ENCODE measurements around the gene MCOLN1. TPM values are rescaled to one million over a fixed set of nuclear protein-coding genes. Genes with fewer than 3 reads are reported as not detected.

The MCOLN1 gene
- total and polyA plus RNA-seq, 4 donors, result 10.9 to 17.0 (median 13.7) TPM

DNA sequence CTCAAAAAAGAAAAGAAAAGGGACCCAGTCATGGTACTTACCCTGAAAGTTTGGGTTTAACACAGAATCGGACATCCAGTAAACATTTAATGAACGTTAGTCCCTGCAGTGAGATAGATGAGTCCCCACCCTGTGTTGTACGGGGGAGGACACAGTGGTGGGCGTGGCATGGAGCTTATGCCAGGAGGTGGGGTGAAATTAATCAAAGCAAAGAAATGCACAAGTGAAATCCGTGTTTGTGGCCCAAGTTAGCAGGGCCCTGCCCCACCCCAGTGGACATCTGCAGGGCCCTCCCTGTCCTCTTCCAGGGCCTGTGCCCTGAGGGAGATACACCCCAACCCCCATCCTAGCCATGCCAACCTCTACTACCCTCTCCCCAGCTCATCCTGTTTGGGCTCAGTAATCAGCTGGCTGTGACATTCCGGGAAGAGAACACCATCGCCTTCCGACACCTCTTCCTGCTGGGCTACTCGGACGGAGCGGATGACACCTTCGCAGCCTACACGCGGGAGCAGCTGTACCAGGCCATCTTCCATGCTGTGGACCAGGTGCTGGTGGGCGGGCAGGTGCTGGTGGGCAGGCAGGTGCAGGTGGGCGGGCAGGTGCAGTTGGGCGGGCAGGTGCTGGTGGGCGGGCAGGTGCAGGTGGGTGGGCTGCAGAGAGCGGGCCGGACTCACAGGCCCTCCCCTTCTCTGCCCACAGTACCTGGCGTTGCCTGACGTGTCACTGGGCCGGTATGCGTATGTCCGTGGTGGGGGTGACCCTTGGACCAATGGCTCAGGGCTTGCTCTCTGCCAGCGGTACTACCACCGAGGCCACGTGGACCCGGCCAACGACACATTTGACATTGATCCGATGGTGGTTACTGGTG lies 3.9 kb downstream of the MCOLN1 start:
- Histone ChIP-seq H3K4me3 (ENCODE audit: low read depth in 1 of 3, low read length in 3 of 3) (no peak overlapping the region), H3K4me1 (ENCODE audit: control insufficient read depth in 4 of 4, insufficient read depth in 4 of 4, low read length in 3 of 4) (peaks cover 5 to 25% (median 19%) of the 10 kb centered on the region in 4 donors), H3K9me3 (ENCODE audit: control insufficient read depth in 4 of 4, low read length in 3 of 4) (no peaks in the 10 kb centered on the region), H3K36me3 (ENCODE audit: control insufficient read depth in 4 of 4, insufficient read depth in 3 of 4, low read depth in 1 of 4, low read length in 3 of 4) (peaks cover 0 to 21% (median 5%) of the 10 kb centered on the region in 4 donors), H3K27ac (ENCODE audit: low read depth in 1 of 2, low read length in 2 of 2) (no peak overlapping the region), H3K27me3 (ENCODE audit: control insufficient read depth in 4 of 4, insufficient read depth in 4 of 4, low read length in 3 of 4) (no peaks in the 10 kb centered on the region), H3K9ac (ENCODE audit: low read depth in 1 of 2, low read length in 2 of 2) (no peak overlapping the region)
- no peak for DNase-seq (ENCODE audit: low spot score)
- 89% methylated on average over 31 of the region's 31 CpGs for WGBS
- TF ChIP-seq HNF4G (IDR thresholded peaks at IDR 0.05) (no peak), JUND (IDR thresholded peaks at IDR 0.05) (no peak), EGR1 (IDR thresholded peaks at IDR 0.05; ENCODE audit: low read depth in 2 of 2) (no peak), FOXA2 (IDR thresholded peaks at IDR 0.05) (no peak), TAF1 (conservative IDR thresholded peaks at IDR 0.05) (no peak), YY1 (IDR thresholded peaks at IDR 0.05) (no peak), FOXA1 (IDR thresholded peaks at IDR 0.05) (no peak), SP1 (IDR thresholded peaks at IDR 0.05) (no peak), RAD21 (IDR thresholded peaks at IDR 0.05) (no peak), NR2F2 (IDR thresholded peaks at IDR 0.05) (no peak), HNF4A (conservative IDR thresholded peaks at IDR 0.05) (no peak), GABPA (IDR thresholded peaks at IDR 0.05 in 1 of 2, conservative IDR thresholded peaks at IDR 0.05 in 1 of 2) (no peak), RXRA (IDR thresholded peaks at IDR 0.05) (no peak)
- TF ChIP-seq, protein P1, sequence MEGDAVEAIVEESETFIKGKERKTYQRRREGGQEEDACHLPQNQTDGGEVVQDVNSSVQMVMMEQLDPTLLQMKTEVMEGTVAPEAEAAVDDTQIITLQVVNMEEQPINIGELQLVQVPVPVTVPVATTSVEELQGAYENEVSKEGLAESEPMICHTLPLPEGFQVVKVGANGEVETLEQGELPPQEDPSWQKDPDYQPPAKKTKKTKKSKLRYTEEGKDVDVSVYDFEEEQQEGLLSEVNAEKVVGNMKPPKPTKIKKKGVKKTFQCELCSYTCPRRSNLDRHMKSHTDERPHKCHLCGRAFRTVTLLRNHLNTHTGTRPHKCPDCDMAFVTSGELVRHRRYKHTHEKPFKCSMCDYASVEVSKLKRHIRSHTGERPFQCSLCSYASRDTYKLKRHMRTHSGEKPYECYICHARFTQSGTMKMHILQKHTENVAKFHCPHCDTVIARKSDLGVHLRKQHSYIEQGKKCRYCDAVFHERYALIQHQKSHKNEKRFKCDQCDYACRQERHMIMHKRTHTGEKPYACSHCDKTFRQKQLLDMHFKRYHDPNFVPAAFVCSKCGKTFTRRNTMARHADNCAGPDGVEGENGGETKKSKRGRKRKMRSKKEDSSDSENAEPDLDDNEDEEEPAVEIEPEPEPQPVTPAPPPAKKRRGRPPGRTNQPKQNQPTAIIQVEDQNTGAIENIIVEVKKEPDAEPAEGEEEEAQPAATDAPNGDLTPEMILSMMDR (IDR thresholded peaks at IDR 0.05; ENCODE audit: low read depth, low read length, missing input control), result no peak
- TF ChIP-seq, protein P2, sequence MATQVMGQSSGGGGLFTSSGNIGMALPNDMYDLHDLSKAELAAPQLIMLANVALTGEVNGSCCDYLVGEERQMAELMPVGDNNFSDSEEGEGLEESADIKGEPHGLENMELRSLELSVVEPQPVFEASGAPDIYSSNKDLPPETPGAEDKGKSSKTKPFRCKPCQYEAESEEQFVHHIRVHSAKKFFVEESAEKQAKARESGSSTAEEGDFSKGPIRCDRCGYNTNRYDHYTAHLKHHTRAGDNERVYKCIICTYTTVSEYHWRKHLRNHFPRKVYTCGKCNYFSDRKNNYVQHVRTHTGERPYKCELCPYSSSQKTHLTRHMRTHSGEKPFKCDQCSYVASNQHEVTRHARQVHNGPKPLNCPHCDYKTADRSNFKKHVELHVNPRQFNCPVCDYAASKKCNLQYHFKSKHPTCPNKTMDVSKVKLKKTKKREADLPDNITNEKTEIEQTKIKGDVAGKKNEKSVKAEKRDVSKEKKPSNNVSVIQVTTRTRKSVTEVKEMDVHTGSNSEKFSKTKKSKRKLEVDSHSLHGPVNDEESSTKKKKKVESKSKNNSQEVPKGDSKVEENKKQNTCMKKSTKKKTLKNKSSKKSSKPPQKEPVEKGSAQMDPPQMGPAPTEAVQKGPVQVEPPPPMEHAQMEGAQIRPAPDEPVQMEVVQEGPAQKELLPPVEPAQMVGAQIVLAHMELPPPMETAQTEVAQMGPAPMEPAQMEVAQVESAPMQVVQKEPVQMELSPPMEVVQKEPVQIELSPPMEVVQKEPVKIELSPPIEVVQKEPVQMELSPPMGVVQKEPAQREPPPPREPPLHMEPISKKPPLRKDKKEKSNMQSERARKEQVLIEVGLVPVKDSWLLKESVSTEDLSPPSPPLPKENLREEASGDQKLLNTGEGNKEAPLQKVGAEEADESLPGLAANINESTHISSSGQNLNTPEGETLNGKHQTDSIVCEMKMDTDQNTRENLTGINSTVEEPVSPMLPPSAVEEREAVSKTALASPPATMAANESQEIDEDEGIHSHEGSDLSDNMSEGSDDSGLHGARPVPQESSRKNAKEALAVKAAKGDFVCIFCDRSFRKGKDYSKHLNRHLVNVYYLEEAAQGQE (IDR thresholded peaks at IDR 0.05), result no peak
- TF ChIP-seq, protein P3, sequence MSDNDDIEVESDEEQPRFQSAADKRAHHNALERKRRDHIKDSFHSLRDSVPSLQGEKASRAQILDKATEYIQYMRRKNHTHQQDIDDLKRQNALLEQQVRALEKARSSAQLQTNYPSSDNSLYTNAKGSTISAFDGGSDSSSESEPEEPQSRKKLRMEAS (IDR thresholded peaks at IDR 0.05), result no peak
- TF ChIP-seq, protein P4, sequence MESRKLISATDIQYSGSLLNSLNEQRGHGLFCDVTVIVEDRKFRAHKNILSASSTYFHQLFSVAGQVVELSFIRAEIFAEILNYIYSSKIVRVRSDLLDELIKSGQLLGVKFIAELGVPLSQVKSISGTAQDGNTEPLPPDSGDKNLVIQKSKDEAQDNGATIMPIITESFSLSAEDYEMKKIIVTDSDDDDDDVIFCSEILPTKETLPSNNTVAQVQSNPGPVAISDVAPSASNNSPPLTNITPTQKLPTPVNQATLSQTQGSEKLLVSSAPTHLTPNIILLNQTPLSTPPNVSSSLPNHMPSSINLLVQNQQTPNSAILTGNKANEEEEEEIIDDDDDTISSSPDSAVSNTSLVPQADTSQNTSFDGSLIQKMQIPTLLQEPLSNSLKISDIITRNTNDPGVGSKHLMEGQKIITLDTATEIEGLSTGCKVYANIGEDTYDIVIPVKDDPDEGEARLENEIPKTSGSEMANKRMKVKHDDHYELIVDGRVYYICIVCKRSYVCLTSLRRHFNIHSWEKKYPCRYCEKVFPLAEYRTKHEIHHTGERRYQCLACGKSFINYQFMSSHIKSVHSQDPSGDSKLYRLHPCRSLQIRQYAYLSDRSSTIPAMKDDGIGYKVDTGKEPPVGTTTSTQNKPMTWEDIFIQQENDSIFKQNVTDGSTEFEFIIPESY (IDR thresholded peaks at IDR 0.05), result no peak
- TF ChIP-seq, protein P5, sequence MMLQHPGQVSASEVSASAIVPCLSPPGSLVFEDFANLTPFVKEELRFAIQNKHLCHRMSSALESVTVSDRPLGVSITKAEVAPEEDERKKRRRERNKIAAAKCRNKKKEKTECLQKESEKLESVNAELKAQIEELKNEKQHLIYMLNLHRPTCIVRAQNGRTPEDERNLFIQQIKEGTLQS (IDR thresholded peaks at IDR 0.05), result no peak

Data from liver (tissue), 9 donors.